WERI-Rb-1 (cell line): Measurements from ENCODE around the gene RAB3D.

Source experiments
- DNase-seq: peaks from one replicate; pipeline ENCODE4 v3.0.0-alpha.2; 2020
- H3K27ac ChIP-seq: fragments of 250-450 bp; sonication (Bioruptor Pico); 2 replicates; pipeline ENCODE4 v1.5.1; 2020; ENCODE audit warnings: mild to moderate bottlenecking, moderate library complexity
- H3K27me3 ChIP-seq: fragments of 250-450 bp; sonication (Bioruptor Pico); 2 replicates; pipeline ENCODE4 v1.5.1; 2021; ENCODE audit warnings: mild to moderate bottlenecking, low read depth, moderate library complexity; ENCODE audit not compliant: insufficient read depth, severe bottlenecking
- H3K36me3 ChIP-seq: fragments of 250-450 bp; sonication (Bioruptor Pico); 2 replicates; pipeline ENCODE4 v1.5.1; 2020; ENCODE audit warnings: mild to moderate bottlenecking, moderate library complexity
- H3K4me3 ChIP-seq: 2 replicates; pipeline ENCODE4 v1.5.1; 2011; ENCODE audit warnings: low read depth, mild to moderate bottlenecking, control low read depth, low read length
- H3K9me3 ChIP-seq: fragments of 250-450 bp; sonication (Bioruptor Pico); 2 replicates; pipeline ENCODE4 v1.5.1; 2021; ENCODE audit warnings: mild to moderate bottlenecking, moderate library complexity; ENCODE audit not compliant: severe bottlenecking
- TF ChIP-seq, protein P1 (sequence below): IDR thresholded peaks from 2 replicates; pipeline ENCODE4 v1.5.1; 2011; ENCODE audit warnings: low read depth, mild to moderate bottlenecking, control low read depth, inconsistent platforms, low read length

RAB3D gene

DNA sequence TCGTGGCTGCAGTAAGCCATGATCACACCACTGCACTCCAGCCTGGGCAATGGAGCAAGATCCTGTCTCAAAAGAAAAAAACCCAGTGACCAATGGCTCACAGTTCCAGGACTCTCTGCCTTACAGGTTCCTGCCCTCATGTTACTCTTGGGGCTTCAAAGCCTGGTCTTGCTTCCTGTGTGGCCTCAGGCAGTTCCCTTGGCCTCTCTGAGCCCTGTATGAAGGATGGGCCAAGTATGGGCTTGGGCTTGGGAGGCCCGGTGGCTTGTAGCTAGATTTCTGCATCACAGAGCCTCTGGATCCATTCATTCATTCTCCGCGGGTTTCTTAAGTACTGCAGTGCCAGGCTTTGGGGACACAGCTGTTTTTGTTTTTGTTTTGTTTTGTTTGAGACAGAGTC, 44.3 kb downstream of the RAB3D start:
- Histone ChIP-seq H3K4me3 (no peak overlapping the region), H3K27me3 (no peaks in the 10 kb centered on the region), H3K36me3 (no peaks in the 10 kb centered on the region), H3K27ac (no peak overlapping the region), H3K9me3 (no peaks in the 10 kb centered on the region)
- TF ChIP-seq, protein P1, sequence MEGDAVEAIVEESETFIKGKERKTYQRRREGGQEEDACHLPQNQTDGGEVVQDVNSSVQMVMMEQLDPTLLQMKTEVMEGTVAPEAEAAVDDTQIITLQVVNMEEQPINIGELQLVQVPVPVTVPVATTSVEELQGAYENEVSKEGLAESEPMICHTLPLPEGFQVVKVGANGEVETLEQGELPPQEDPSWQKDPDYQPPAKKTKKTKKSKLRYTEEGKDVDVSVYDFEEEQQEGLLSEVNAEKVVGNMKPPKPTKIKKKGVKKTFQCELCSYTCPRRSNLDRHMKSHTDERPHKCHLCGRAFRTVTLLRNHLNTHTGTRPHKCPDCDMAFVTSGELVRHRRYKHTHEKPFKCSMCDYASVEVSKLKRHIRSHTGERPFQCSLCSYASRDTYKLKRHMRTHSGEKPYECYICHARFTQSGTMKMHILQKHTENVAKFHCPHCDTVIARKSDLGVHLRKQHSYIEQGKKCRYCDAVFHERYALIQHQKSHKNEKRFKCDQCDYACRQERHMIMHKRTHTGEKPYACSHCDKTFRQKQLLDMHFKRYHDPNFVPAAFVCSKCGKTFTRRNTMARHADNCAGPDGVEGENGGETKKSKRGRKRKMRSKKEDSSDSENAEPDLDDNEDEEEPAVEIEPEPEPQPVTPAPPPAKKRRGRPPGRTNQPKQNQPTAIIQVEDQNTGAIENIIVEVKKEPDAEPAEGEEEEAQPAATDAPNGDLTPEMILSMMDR: no peak
- DNase-seq: no peak

DNA sequence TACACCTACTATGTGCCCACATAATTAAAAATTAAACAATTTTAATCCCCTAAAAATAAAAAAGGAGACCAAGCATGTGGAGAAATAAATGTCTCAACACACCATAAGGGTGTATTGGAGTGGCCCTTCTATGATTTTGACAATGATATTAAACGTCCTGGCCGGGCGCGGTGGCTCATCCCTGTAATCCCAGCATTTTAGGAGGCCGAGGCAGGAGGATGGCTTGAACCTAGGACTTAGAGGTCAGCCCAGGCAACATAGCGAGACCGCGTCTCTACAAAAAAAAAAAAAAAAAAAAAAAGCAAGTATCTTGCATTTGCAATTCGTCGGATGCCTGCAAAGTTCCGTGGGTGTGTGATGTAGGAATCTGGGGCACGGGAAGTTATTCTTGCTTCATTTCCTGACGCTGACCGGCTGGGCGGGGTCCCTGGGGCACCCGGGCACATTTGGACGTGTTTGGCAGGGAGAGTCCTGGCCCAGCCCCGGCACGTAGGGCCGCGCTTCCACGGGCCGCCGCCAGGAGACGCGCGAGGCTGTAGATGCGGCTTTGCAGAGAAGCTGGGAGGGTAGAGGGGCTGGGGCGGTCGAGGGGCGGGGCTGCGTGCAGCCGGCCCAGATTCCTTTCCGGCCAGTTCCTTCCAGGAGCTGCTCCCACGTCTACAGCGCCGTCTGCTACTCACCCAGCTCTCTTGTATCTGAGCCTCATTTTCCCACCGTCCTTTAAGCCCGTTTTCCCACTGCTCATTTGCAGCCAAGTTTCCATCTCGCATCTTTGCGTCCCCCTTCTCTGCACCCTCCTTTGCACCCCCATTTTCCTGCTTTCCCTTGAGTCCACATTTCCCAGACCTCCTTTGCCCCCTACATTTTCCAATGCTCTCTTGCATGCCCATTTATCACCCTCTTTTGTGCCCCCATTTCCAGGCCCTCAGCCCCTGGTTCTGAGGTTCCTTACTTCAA, 45.7 kb downstream of the RAB3D start:
- Histone ChIP-seq H3K36me3 (no peaks in the 10 kb centered on the region), H3K27me3 (no peaks in the 10 kb centered on the region), H3K4me3 (peak overlapping the region; percentile 29), H3K9me3 (no peaks in the 10 kb centered on the region), H3K27ac (peak overlapping the region; percentile 27; the same call in 1 of the 2 replicates)
- TF ChIP-seq, protein P1: peak; percentile 94
- peak; percentile 95 for DNase-seq

DNA sequence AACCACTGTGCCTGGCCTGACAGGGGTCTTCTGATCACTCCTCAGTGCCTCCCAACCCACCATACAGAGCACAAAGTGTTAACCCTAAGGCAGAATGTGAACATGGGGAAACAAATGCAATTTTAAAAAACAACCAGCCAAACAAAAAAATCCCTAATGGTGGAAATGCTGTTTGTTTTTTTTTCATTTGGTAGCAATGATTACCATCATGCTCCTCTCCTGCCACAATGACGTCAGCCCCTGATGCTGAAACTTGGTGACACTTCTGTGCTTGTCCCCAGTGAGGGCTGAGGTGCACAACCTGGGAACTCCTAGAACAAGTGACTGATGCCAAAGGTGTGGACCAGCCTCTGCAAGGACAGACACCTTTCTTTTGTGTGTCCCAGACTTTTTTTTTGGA, 47.5 kb downstream of the RAB3D start:
- Histone ChIP-seq H3K4me3 (no peak overlapping the region), H3K27me3 (no peaks in the 10 kb centered on the region), H3K9me3 (no peaks in the 10 kb centered on the region), H3K27ac (no peak overlapping the region), H3K36me3 (no peaks in the 10 kb centered on the region)
- TF ChIP-seq, protein P1: no peak
- DNase-seq: no peak

DNA sequence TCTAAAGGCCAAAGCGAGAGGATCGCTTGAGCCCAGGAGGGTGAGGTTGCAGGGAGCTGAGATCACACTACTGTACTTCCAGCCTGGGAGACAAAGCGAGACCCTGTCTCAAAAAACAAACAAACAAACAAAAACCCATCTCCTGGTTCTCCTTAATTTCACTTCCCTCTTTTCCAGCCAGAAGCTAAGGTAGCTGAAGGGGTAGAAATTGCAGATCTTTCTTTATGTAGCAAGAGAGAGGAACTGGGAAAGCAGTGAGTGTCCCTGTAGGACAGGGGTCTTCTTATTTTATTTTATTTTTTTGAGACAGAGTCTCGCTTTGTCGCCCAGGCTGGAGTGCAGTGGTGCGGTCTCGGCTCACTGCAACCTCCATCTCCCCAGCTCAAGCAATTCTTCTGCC, 48.0 kb downstream of the RAB3D start:
- no peak overlapping the region for H3K27ac ChIP-seq
- H3K9me3 ChIP-seq: no peaks in the 10 kb centered on the region
- no peak overlapping the region for H3K4me3 ChIP-seq
- H3K36me3 ChIP-seq: no peaks in the 10 kb centered on the region
- TF ChIP-seq, protein P1: no peak
- no peak for DNase-seq
- H3K27me3 ChIP-seq: no peaks in the 10 kb centered on the region

DNA sequence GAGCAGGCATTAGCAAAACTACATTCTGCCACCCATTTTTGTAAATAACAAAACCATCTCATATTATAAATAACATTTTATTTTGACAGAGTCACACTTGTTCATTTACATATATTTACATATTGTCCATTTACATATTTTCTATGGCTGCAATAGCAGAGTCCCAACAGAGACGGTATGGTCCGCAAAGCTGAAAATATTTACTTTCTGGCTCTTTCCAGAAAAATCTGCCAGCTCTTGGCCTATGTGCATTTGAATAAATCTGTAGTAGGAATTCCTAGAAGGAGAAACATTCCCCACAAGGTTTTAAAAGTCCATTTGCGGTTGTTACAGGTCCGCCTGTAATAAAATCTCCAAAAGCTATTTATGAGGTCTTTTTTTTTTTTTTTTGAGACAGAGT, 49.2 kb downstream of the RAB3D start:
- TF ChIP-seq, protein P1: no peak
- DNase-seq: no peak

More for the DNA sequence above, 49.2 kb downstream of the RAB3D start:
- no peak overlapping the region for H3K4me3 ChIP-seq
- H3K27ac ChIP-seq: no peak overlapping the region
- H3K27me3 ChIP-seq: no peaks in the 10 kb centered on the region
- no peaks in the 10 kb centered on the region for H3K36me3 ChIP-seq
- H3K9me3 ChIP-seq: no peaks in the 10 kb centered on the region
